GM19372 (cell line): Measurements from ENCODE around the gene LSM7.

Experiments used
- ATAC-seq: cut with Tn5 transposase; IDR thresholded peaks from one replicate; pipeline ENCODE4 v1.9.1; 2021; ENCODE audit warnings: mild to moderate bottlenecking, low read depth, moderate library complexity; ENCODE audit not compliant: unreplicated experiment

LSM7 gene

DNA sequence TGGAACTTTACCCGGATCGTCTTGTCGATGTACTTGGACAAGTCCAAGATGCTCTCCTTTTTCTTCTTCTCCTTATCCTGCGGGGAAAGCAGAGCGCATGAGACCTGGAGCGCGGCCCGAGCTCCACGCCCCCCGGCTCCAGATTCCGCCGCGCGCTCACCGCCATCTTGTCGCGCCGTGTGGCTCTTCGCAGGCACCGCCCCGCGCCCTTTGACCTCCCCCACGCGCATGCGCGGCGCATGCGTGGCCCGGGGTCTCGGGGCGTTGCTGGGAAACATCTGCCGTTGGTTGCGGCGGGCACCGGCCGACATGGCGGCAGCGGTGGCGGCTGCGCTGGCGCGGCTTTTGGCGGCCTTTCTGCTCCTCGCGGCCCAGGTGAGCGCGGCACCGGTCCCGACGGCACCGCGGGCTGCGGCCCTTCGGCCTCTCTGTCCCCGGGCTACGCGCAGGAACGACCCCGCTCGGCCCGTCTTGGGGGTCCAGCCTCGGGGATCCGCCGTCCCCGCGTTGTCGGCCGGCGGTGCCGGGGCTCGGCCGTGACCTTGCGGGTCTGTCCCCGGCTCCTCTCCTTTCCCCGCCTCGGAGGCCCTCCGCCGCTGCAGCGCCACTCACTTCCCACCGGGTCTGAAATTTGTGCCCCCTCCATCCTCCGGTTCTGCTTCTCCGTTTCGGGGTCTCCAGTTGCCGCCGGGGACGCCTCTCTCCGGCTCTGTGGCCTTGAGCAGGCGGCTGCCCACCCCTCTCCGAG lies at the start of gene LSM7, which contains the start of gene SPPL2B:
TSS of gene LSM7 (minus strand) at position 186 of the 748 bp plus-strand sequence. CDS start at position 166, 20 bp downstream.
TSS of gene SPPL2B (plus strand) at position 284 of the 748 bp plus-strand sequence. CDS start at position 310, 26 bp downstream.
- ATAC-seq, result peak; percentile 60

GRCh38 chr19:2376784-2377519 lies 48.6 kb upstream of the LSM7 start:
- no peak for ATAC-seq

- no peak for ATAC-seq
Measured at GRCh38 chr19:2375353-2376121, 47.2 kb upstream of the LSM7 start.

DNA sequence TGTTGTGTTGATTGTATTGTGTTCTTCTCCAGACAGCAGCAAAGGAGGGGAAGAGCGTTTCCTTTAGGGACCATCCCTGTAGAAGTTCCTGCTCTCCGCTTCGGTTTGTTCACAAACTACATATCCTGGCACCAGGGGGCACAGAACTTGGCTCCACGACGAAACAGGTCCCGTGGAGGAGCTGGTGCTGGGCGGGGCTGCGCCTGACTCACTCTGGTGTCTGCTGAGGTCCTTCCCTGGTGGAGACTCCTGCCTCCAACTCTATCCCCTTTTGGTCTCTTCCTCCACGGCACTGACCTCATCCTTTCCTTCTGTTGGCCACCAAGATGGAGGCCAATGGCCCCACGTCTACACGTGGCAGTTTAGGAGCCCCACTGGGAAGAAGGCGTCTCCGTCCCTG lies 46.4 kb upstream of the LSM7 start:
- no peak for ATAC-seq

DNA sequence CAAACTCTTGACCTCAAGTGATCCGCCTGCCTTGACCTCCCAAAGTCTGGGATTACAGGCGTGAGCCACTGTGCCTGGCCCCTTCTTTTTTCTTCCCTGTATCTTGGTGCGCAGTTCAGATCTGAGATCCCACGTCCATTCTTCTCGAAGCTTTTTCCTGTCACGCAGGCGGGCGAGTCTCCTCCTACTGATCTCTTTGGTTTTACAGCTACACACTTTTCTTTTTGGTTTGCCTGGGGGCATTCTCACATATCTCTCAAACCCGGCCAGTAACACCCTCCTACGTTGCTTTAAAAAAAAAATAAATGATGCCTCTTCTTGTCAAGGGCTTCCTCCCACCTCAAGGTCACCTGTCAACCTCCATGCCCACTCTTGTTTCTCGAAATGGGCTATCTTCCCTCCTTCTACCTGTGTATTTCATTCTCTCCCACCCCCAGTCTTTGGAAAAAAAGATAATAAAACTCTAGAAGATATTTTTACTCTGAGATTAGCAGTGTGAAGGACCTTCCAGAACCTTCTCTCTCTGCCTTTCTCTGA lies 43.8 kb upstream of the LSM7 start:
- ATAC-seq, result no peak

- no peak for ATAC-seq
Measured at GRCh38 chr19:2371656-2372055, 43.3 kb upstream of the LSM7 start.

DNA sequence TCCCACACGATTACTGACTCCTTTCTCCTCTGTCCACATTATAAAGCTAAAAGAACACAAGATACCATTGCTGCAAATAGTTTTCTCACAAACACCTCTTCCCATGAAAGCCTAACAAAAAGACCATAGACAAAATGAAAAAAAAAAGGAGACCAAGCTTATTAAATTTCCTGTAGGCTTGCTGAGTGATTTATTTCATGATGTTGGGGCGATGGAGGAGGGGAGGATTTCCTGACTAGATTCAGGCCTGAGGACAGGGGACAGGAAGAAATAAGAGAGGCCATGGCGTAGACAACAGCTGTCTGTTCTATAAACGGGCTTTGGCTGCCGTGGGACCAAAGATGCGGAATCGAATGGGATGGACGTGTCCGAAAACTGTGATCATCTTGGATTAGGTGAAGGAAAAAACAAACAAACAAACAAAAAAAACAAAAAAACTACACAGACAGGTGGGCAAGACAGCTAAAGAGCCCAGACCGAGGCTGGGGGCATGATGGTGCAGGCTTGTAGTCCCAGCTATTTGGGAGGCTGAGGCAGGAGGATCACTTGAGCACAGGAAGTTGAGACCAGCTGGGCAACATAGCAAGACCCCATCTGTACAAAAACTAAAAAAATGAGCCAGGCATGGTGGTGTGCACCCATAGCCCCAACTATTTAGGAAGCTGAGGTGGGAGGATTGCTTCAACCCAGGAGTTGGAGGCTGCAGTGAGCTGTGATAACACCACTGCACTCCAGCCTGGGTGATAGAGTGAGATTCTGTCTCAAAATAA lies 37.0 kb upstream of the LSM7 start:
- ATAC-seq, result no peak

DNA sequence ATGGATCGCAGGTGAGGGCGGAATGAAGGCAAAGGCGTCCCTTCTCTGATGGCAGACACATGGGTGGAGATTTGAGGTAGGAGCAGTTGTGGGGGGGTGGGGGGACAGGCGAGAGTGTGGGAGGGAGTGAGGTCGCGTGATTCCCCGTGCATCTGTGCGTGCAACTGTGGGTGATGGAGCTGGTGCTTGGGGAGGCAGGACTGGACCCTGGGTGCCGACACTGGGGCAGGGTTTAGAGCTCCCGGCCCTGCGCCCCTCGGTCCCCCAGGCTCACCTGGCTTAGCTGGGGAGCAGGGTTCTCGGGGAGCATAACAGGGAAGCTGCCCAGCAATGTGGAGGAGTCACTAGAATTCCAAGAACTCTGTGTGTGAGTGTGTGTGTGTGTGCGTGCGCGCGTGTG lies 35.0 kb upstream of the LSM7 start:
- no peak for ATAC-seq

- no peak for ATAC-seq
Measured at GRCh38 chr19:2362970-2363300, 34.5 kb upstream of the LSM7 start.

DNA sequence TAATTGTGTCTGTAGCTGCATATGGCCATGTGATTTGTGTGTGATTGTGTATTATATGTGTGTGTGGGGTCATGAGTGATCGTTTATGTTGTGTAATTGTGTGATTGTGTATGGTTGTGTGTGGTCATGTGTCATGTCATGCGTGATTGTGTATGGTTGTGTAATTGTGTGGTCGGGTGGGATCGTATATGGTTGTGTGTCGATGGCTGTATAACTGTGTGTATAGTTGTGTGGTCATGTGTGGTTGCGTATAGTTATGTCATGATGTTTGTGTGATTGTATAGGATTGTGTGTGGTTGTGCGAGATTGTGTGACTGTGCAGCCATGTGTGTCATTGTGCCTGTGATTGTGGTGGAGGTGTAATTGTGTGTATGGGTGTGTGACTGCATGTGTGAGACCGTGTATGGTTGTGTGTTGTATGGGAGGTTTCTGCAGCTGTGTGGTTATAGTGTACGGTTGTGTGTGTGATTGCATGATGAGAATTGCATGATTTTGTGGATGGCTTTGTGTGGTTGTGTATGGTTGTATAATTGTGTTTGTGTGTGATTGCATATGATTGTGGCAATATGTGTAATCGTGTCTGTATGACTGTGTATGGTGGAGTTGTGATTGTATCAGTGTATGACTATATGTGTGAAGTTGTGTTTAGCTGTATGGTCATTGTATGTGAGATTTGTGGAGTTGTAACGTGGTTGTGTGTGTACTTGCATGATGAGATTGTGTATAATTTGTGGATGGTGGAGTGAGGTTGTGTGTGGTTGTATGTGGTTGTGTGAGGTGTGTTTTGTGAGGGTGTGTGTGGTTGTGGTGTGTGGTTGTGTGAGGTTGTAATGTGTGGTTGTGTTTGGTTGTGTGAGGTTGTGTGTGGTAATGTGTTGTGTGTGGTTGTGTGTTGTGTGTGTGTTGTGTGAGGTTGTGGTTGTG lies 33.9 kb upstream of the LSM7 start:
- no peak for ATAC-seq

DNA sequence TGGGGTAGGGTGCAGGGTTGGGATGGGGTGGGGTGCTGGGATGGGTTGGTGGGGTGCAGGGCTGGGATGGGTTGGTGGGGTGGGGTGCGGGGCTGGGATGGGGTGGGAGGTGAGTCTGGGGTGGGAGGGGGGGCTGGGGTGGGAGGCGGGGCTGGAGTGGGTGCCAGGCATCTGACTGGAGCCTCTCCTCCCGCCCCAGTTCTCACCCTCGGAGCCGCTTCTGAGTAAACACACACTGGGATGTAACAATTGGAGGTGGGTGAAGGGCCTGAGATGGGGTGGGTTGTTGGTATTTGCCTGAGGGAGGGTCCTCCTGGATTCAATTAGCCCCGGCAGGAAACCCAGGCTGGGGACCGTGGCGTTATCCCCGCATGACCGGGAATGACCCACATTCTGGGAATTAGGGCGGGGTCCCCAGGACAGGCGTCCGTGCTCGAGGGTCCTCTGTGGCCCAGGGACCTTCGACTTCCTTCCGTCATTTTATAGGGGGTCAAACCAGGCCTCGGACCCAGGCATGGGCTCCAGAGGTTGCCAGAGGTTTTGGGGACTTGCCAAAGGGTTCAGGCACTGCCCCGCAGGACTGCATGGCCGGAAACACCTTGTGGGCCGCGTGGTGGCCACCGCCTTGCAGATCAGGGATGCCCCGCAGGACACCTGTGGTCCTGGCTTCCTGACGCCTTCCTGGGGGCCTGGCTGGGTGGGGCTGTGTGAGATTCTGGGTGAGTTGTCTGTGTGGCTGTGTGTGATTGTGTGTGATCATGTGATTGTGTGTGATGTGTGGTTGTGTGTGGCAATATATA lies 33.1 kb upstream of the LSM7 start:
- no peak for ATAC-seq

GRCh38 chr19:2360833-2361232 lies 32.4 kb upstream of the LSM7 start:
- no peak for ATAC-seq

GRCh38 chr19:2359992-2360685 lies 31.8 kb upstream of the LSM7 start, which contains the start of gene TMPRSS9:
Gene TMPRSS9, plus strand, starts transcription at chr19:2360265. Its CDS starts 29,521 bp downstream, at chr19:2389786.
- ATAC-seq, result no peak

- no peak for ATAC-seq
Measured at GRCh38 chr19:2358548-2359173, 30.3 kb upstream of the LSM7 start.

GRCh38 chr19:2357279-2358206 lies 29.2 kb upstream of the LSM7 start:
- ATAC-seq, result no peak

GRCh38 chr19:2356036-2356646 lies 27.8 kb upstream of the LSM7 start:
- no peak for ATAC-seq
